ENCODE results near the gene NEK8. TPM values are rescaled to one million over a fixed set of nuclear protein-coding genes. Genes with fewer than 3 reads are reported as not detected.
"Not testable (repeated sequence)": the region's sequence is repeated elsewhere in the genome, so short reads cannot be mapped to it uniquely, and the experiment has no call there.

Gene NEK8
- total RNA-seq, 2 donors from 2014 or later: 2.9 to 18.5 TPM

- Histone ChIP-seq H3K27me3 (no peaks in the 10 kb centered on the region), H3K9me3 (no peaks in the 10 kb centered on the region), H3K27ac (no peak overlapping the region), H3K4me3 (no peak overlapping the region), H3K36me3 (replicated peaks in 1 of 2; ENCODE audit: insufficient read depth in 1 of 2, low read depth in 2 of 2) (no peaks in the 10 kb centered on the region), H3K4me1 (peaks cover 11% of the 10 kb centered on the region)
- DNase-seq (no peak), ATAC-seq (no peak)
- TF ChIP-seq POLR2A (IDR thresholded peaks at IDR 0.05) (no peak), CTCF (IDR thresholded peaks at IDR 0.05) (no peak)
- intact Hi-C loops (cut with DNase I): no loop called here
- WGBS, 2 donors: 43 to 56% methylated on average over 1 of the region's 1 CpG
Observed at GRCh38 chr17:28777178-28777577, 48.6 kb downstream of the NEK8 start.

DNA sequence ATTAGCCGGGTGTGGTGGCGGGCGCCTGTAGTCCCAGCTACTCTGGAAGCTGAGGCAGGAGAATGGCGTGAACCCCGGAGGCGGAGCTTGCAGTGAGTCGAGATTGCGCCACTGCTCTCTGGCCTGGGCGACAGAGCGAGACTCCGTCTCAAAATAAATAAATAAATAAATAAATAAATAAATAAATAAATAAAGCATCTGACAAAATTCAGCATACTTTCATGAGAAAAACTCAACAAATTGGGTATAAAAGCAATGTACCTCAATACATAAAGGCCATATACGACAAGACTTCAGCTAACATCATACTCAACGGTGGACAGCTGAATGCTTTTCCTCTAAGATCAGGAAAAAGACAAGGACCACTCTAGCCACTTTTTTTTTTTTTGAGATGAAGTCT is 51.0 kb downstream of the NEK8 start:
- ATAC-seq; H3K36me3 ChIP-seq (replicated peaks in 1 of 2; ENCODE audit: insufficient read depth in 1 of 2, low read depth in 2 of 2); H3K9me3 ChIP-seq; H3K27ac ChIP-seq; DNase-seq; intact Hi-C loops (cut with DNase I); H3K4me1 ChIP-seq; H3K4me3 ChIP-seq; H3K27me3 ChIP-seq: not testable (repeated sequence)
- 96 to 97% methylated on average over 13 of the region's 13 CpGs for WGBS, 2 donors

- 75 to 88% methylated on average over 3 of the region's 3 CpGs for WGBS, 2 donors
- Histone ChIP-seq H3K36me3 (replicated peaks in 1 of 2; ENCODE audit: insufficient read depth in 1 of 2, low read depth in 2 of 2) (no peaks in the 10 kb centered on the region), H3K4me1 (no peaks in the 10 kb centered on the region), H3K27ac (no peak overlapping the region), H3K4me3 (no peak overlapping the region), H3K27me3 (no peaks in the 10 kb centered on the region), H3K9me3 (no peaks in the 10 kb centered on the region)
- TF ChIP-seq CTCF (IDR thresholded peaks at IDR 0.05) (no peak), POLR2A (IDR thresholded peaks at IDR 0.05) (no peak)
- no peak for ATAC-seq
- intact Hi-C loops (cut with DNase I): no loop called here
- no peak for DNase-seq
Observed at GRCh38 chr17:28783161-28783560, 54.6 kb downstream of the NEK8 start.

GRCh38 chr17:28788100-28788499 is 59.5 kb downstream of the NEK8 start:
- TF ChIP-seq CTCF (IDR thresholded peaks at IDR 0.05) (no peak), POLR2A (IDR thresholded peaks at IDR 0.05) (no peak)
- WGBS, 2 donors: 75 to 86% methylated on average over 4 of the region's 4 CpGs
- intact Hi-C loops (cut with DNase I): no loop called here
- H3K36me3 ChIP-seq (replicated peaks in 1 of 2; ENCODE audit: insufficient read depth in 1 of 2, low read depth in 2 of 2): no peaks in the 10 kb centered on the region
- no peak overlapping the region for H3K4me3 ChIP-seq
- H3K9me3 ChIP-seq: no peaks in the 10 kb centered on the region
- no peak overlapping the region for H3K27ac ChIP-seq
- no peak for ATAC-seq
- H3K4me1 ChIP-seq: no peaks in the 10 kb centered on the region
- H3K27me3 ChIP-seq: no peaks in the 10 kb centered on the region
- DNase-seq: no peak

Small RNA genes lying within 50 kb of the gene (small RNA-seq; reads per million reads assigned to genes)
- gene SNORD42A (not detected), gene SNORD42B (not detected), gene SNORD4A (not detected), gene SNORD4B (not detected)

Other genes with a start within 250 kb of the NEK8 start
- under 1 TPM in 1 of 2 donors, not detected in 1; 0.52 TPM for gene FOXN1, start 222.4 kb upstream of the NEK8 start, total RNA-seq
- 10 to 100 TPM; 25.7 to 29.3 TPM for gene UNC119, start 176.2 kb upstream of the NEK8 start, total RNA-seq
- gene PIGS, start 157.3 kb upstream of the NEK8 start, total RNA-seq: 10 to 100 TPM; 11.7 to 12.2 TPM
- 10 to 100 TPM in 1 of 2 donors, 1 to 10 TPM in 1; 2.9 to 25.1 TPM for gene ALDOC, start 151.9 kb upstream of the NEK8 start, total RNA-seq
- gene SPAG5, start 129.8 kb upstream of the NEK8 start, total RNA-seq: 1 to 10 TPM in 1 of 2 donors, not detected in 1; 3.1 TPM
- 10 to 100 TPM in 1 of 2 donors, 1 to 10 TPM in 1; 2.6 to 14.8 TPM for gene RSKR, start 114.6 kb upstream of the NEK8 start, total RNA-seq
- 10 to 100 TPM; 70.8 to 87.3 TPM for gene BLTP2, start 83.6 kb upstream of the NEK8 start, total RNA-seq
- 10 to 100 TPM; 13.8 to 22.8 TPM for gene SDF2, start 66.9 kb upstream of the NEK8 start, total RNA-seq
- 10 to 100 TPM; 26.5 to 37.2 TPM for gene SUPT6H, start 66.6 kb upstream of the NEK8 start, total RNA-seq
- not detected for gene PROCA1, start 16.9 kb upstream of the NEK8 start, total RNA-seq
- 10 to 100 TPM; 18.2 to 61.3 TPM for gene RAB34, start 10.9 kb upstream of the NEK8 start, total RNA-seq
- 100 to 1,000 TPM; 208 to 220 TPM for gene RPL23A, start 8.8 kb upstream of the NEK8 start, total RNA-seq
- gene TLCD1, start 2.6 kb upstream of the NEK8 start, total RNA-seq: 1 to 10 TPM; 2.0 to 3.1 TPM
- 10 to 100 TPM; 27.5 to 48.1 TPM for gene TRAF4, start 15.2 kb downstream of the NEK8 start, total RNA-seq
- 10 to 100 TPM in 1 of 2 donors, 1 to 10 TPM in 1; 9.9 to 15.3 TPM for gene FAM222B, start 114.0 kb downstream of the NEK8 start, total RNA-seq
- 10 to 100 TPM; 13.0 to 49.4 TPM for gene ERAL1, start 126.2 kb downstream of the NEK8 start, total RNA-seq
- 10 to 100 TPM; 26.0 to 32.4 TPM for gene FLOT2, start 168.9 kb downstream of the NEK8 start, total RNA-seq
- gene DHRS13, start 174.3 kb downstream of the NEK8 start, total RNA-seq: 1 to 10 TPM; 7.3 to 9.9 TPM
- gene PHF12, start 222.7 kb downstream of the NEK8 start, total RNA-seq: 10 to 100 TPM; 22.1 to 56.4 TPM

Measured in body of pancreas (tissue), 4 donors.